ENCODE data around the gene STRN4.

STRN4 gene

GRCh38 chr19:46732966-46733689, 13.1 kb downstream of the STRN4 start:
- peaks cover 0 to 78% (median 69%) of the 10 kb centered on the region in 5 donors for H3K36me3 ChIP-seq (ENCODE audit: control insufficient read depth in 5 of 5, insufficient read depth in 5 of 5, low read length in 5 of 5)
- H3K27ac ChIP-seq (ENCODE audit: low read depth, low read length) = no peak overlapping the region
- H3K9me3 ChIP-seq (ENCODE audit: control insufficient read depth in 5 of 5, low read length in 5 of 5) = no peaks in the 10 kb centered on the region
- H3K9ac ChIP-seq (ENCODE audit: low read length in 5 of 5) = no peak overlapping the region
- no peak overlapping the region for H3K4me3 ChIP-seq (ENCODE audit: low read depth in 1 of 5, low read length in 5 of 5)
- H3K4me1 ChIP-seq (ENCODE audit: control insufficient read depth in 5 of 5, insufficient read depth in 5 of 5, low read length in 5 of 5) = peaks cover 6 to 62% (median 41%) of the 10 kb centered on the region in 5 donors
- H3K27me3 ChIP-seq (ENCODE audit: control insufficient read depth in 5 of 5, insufficient read depth in 4 of 5, low read length in 5 of 5) = no peaks in the 10 kb centered on the region

GRCh38 chr19:46732172-46732938, 13.9 kb downstream of the STRN4 start:
- H3K27ac ChIP-seq (ENCODE audit: low read depth, low read length) = no peak overlapping the region

GRCh38 chr19:46731584-46731983, 14.7 kb downstream of the STRN4 start:
- H3K4me3 ChIP-seq (ENCODE audit: low read depth in 1 of 5, low read length in 5 of 5) = peak overlapping the region in 1 of 5 donors; percentile 19
- no peaks in the 10 kb centered on the region for H3K9me3 ChIP-seq (ENCODE audit: control insufficient read depth in 5 of 5, low read length in 5 of 5)
- H3K36me3 ChIP-seq (ENCODE audit: control insufficient read depth in 5 of 5, insufficient read depth in 5 of 5, low read length in 5 of 5) = peaks cover 0 to 78% (median 69%) of the 10 kb centered on the region in 5 donors
- no peaks in the 10 kb centered on the region for H3K27me3 ChIP-seq (ENCODE audit: control insufficient read depth in 5 of 5, insufficient read depth in 4 of 5, low read length in 5 of 5)
- peaks cover 3 to 66% (median 34%) of the 10 kb centered on the region in 5 donors for H3K4me1 ChIP-seq (ENCODE audit: control insufficient read depth in 5 of 5, insufficient read depth in 5 of 5, low read length in 5 of 5)
- no peak overlapping the region for H3K9ac ChIP-seq (ENCODE audit: low read length in 5 of 5)
- H3K27ac ChIP-seq (ENCODE audit: low read depth, low read length) = no peak overlapping the region

More at GRCh38 chr19:46732172-46732938, 13.9 kb downstream of the STRN4 start:
- no peaks in the 10 kb centered on the region for H3K9me3 ChIP-seq (ENCODE audit: control insufficient read depth in 5 of 5, low read length in 5 of 5)
- peaks cover 6 to 66% (median 41%) of the 10 kb centered on the region in 5 donors for H3K4me1 ChIP-seq (ENCODE audit: control insufficient read depth in 5 of 5, insufficient read depth in 5 of 5, low read length in 5 of 5)
- H3K4me3 ChIP-seq (ENCODE audit: low read depth in 1 of 5, low read length in 5 of 5) = no peak overlapping the region
- H3K36me3 ChIP-seq (ENCODE audit: control insufficient read depth in 5 of 5, insufficient read depth in 5 of 5, low read length in 5 of 5) = peaks cover 0 to 78% (median 64%) of the 10 kb centered on the region in 5 donors
- no peaks in the 10 kb centered on the region for H3K27me3 ChIP-seq (ENCODE audit: control insufficient read depth in 5 of 5, insufficient read depth in 4 of 5, low read length in 5 of 5)
- H3K9ac ChIP-seq (ENCODE audit: low read length in 5 of 5) = peak overlapping the region in 1 of 5 donors; percentile 23

GRCh38 chr19:46731007-46731501, 15.2 kb downstream of the STRN4 start:
- Histone ChIP-seq H3K9me3 (ENCODE audit: control insufficient read depth in 5 of 5, low read length in 5 of 5) (no peaks in the 10 kb centered on the region), H3K36me3 (ENCODE audit: control insufficient read depth in 5 of 5, insufficient read depth in 5 of 5, low read length in 5 of 5) (peaks cover 0 to 81% (median 75%) of the 10 kb centered on the region in 5 donors), H3K9ac (ENCODE audit: low read length in 5 of 5) (no peak overlapping the region), H3K4me3 (ENCODE audit: low read depth in 1 of 5, low read length in 5 of 5) (peak overlapping the region in 1 of 5 donors; percentile 19), H3K4me1 (ENCODE audit: control insufficient read depth in 5 of 5, insufficient read depth in 5 of 5, low read length in 5 of 5) (peaks cover 2 to 69% (median 32%) of the 10 kb centered on the region in 5 donors), H3K27ac (ENCODE audit: low read depth, low read length) (no peak overlapping the region), H3K27me3 (ENCODE audit: control insufficient read depth in 5 of 5, insufficient read depth in 4 of 5, low read length in 5 of 5) (no peaks in the 10 kb centered on the region)

GRCh38 chr19:46730595-46730994, 15.7 kb downstream of the STRN4 start:
- H3K9me3 ChIP-seq (ENCODE audit: control insufficient read depth in 5 of 5, low read length in 5 of 5) = no peaks in the 10 kb centered on the region
- H3K36me3 ChIP-seq (ENCODE audit: control insufficient read depth in 5 of 5, insufficient read depth in 5 of 5, low read length in 5 of 5) = peaks cover 0 to 86% (median 79%) of the 10 kb centered on the region in 5 donors
- H3K4me3 ChIP-seq (ENCODE audit: low read depth in 1 of 5, low read length in 5 of 5) = no peak overlapping the region
- H3K4me1 ChIP-seq (ENCODE audit: control insufficient read depth in 5 of 5, insufficient read depth in 5 of 5, low read length in 5 of 5) = peaks cover 2 to 73% (median 35%) of the 10 kb centered on the region in 5 donors
- no peaks in the 10 kb centered on the region for H3K27me3 ChIP-seq (ENCODE audit: control insufficient read depth in 5 of 5, insufficient read depth in 4 of 5, low read length in 5 of 5)
- no peak overlapping the region for H3K27ac ChIP-seq (ENCODE audit: low read depth, low read length)
- no peak overlapping the region for H3K9ac ChIP-seq (ENCODE audit: low read length in 5 of 5)

GRCh38 chr19:46730187-46730586, 16.1 kb downstream of the STRN4 start:
- no peaks in the 10 kb centered on the region for H3K9me3 ChIP-seq (ENCODE audit: control insufficient read depth in 5 of 5, low read length in 5 of 5)
- no peak overlapping the region for H3K9ac ChIP-seq (ENCODE audit: low read length in 5 of 5)
- H3K27me3 ChIP-seq (ENCODE audit: control insufficient read depth in 5 of 5, insufficient read depth in 4 of 5, low read length in 5 of 5) = no peaks in the 10 kb centered on the region
- no peak overlapping the region for H3K27ac ChIP-seq (ENCODE audit: low read depth, low read length)
- H3K36me3 ChIP-seq (ENCODE audit: control insufficient read depth in 5 of 5, insufficient read depth in 5 of 5, low read length in 5 of 5) = peaks cover 0 to 90% (median 83%) of the 10 kb centered on the region in 5 donors
- H3K4me1 ChIP-seq (ENCODE audit: control insufficient read depth in 5 of 5, insufficient read depth in 5 of 5, low read length in 5 of 5) = peaks cover 2 to 77% (median 39%) of the 10 kb centered on the region in 5 donors
- no peak overlapping the region for H3K4me3 ChIP-seq (ENCODE audit: low read depth in 1 of 5, low read length in 5 of 5)

GRCh38 chr19:46729696-46730095, 16.6 kb downstream of the STRN4 start:
- Histone ChIP-seq H3K9ac (ENCODE audit: low read length in 5 of 5) (no peak overlapping the region), H3K9me3 (ENCODE audit: control insufficient read depth in 5 of 5, low read length in 5 of 5) (no peaks in the 10 kb centered on the region), H3K27ac (ENCODE audit: low read depth, low read length) (no peak overlapping the region), H3K4me3 (ENCODE audit: low read depth in 1 of 5, low read length in 5 of 5) (no peak overlapping the region), H3K27me3 (ENCODE audit: control insufficient read depth in 5 of 5, insufficient read depth in 4 of 5, low read length in 5 of 5) (no peaks in the 10 kb centered on the region), H3K4me1 (ENCODE audit: control insufficient read depth in 5 of 5, insufficient read depth in 5 of 5, low read length in 5 of 5) (peaks cover 2 to 77% (median 39%) of the 10 kb centered on the region in 5 donors), H3K36me3 (ENCODE audit: control insufficient read depth in 5 of 5, insufficient read depth in 5 of 5, low read length in 5 of 5) (peaks cover 0 to 95% (median 88%) of the 10 kb centered on the region in 5 donors)

- Histone ChIP-seq H3K27me3 (ENCODE audit: control insufficient read depth in 5 of 5, insufficient read depth in 4 of 5, low read length in 5 of 5) (no peaks in the 10 kb centered on the region), H3K4me1 (ENCODE audit: control insufficient read depth in 5 of 5, insufficient read depth in 5 of 5, low read length in 5 of 5) (peaks cover 2 to 75% (median 35%) of the 10 kb centered on the region in 5 donors), H3K36me3 (ENCODE audit: control insufficient read depth in 5 of 5, insufficient read depth in 5 of 5, low read length in 5 of 5) (peaks cover 0 to 98% (median 91%) of the 10 kb centered on the region in 5 donors), H3K9ac (ENCODE audit: low read length in 5 of 5) (no peak overlapping the region), H3K9me3 (ENCODE audit: control insufficient read depth in 5 of 5, low read length in 5 of 5) (no peaks in the 10 kb centered on the region), H3K4me3 (ENCODE audit: low read depth in 1 of 5, low read length in 5 of 5) (peak overlapping the region in 2 of 5 donors; percentile 37 to 41), H3K27ac (ENCODE audit: low read depth, low read length) (peak overlapping the region; percentile 65)
Measured at GRCh38 chr19:46728693-46729339, 17.4 kb downstream of the STRN4 start.

- Histone ChIP-seq H3K27me3 (ENCODE audit: control insufficient read depth in 5 of 5, insufficient read depth in 4 of 5, low read length in 5 of 5) (no peaks in the 10 kb centered on the region), H3K9me3 (ENCODE audit: control insufficient read depth in 5 of 5, low read length in 5 of 5) (no peaks in the 10 kb centered on the region), H3K9ac (ENCODE audit: low read length in 5 of 5) (peak overlapping the region in 1 of 5 donors; percentile 33), H3K27ac (ENCODE audit: low read depth, low read length) (peak overlapping the region; percentile 65), H3K4me3 (ENCODE audit: low read depth in 1 of 5, low read length in 5 of 5) (peak overlapping the region in 2 of 5 donors; percentile 38 to 41), H3K36me3 (ENCODE audit: control insufficient read depth in 5 of 5, insufficient read depth in 5 of 5, low read length in 5 of 5) (peaks cover 0 to 99% (median 92%) of the 10 kb centered on the region in 5 donors), H3K4me1 (ENCODE audit: control insufficient read depth in 5 of 5, insufficient read depth in 5 of 5, low read length in 5 of 5) (peaks cover 2 to 80% (median 36%) of the 10 kb centered on the region in 5 donors)
Measured at GRCh38 chr19:46728208-46728607, 18.0 kb downstream of the STRN4 start.
